Activated T-cell treated with anti-CD3 and anti-CD28 coated beads, Interleukin-2, amount 50 U/mL, for 4 hours (primary cell): ENCODE data around the gene CRY1. TPM values are rescaled to one million over a fixed set of nuclear protein-coding genes. Genes with fewer than 3 reads are reported as not detected.
A peak's percentile ranks its signal among the peaks of the same experiment; 100 is the strongest.

Experiments
- ATAC-seq, 2 donors: fragments of 200-7000 bp; cut with Tn5 transposase; one replicate each; pipeline ENCODE4 v1.10.0; 2021
- DNase-seq: peaks from one replicate; pipeline ENCODE4 v3.0.0-alpha.2; 2020
- H3K27me3 Mint-ChIP-seq: one replicate; pipeline ENCODE4 v1.8.0; 2021; ENCODE audit warnings: low read depth, mixed read lengths
- H3K36me3 Mint-ChIP-seq: one replicate; pipeline ENCODE4 v1.8.0; 2022; ENCODE audit warnings: mixed read lengths; ENCODE audit not compliant: insufficient read depth
- H3K4me1 Mint-ChIP-seq: one replicate; pipeline ENCODE4 v1.8.0; 2021; ENCODE audit warnings: low read depth, mixed read lengths
- H3K4me3 Mint-ChIP-seq: one replicate; pipeline ENCODE4 v1.8.0; 2021; ENCODE audit warnings: mild to moderate bottlenecking, moderate library complexity, mixed read lengths
- H3K9me3 Mint-ChIP-seq: one replicate; pipeline ENCODE4 v1.8.0; 2021; ENCODE audit warnings: mixed read lengths
- total RNA-seq, 3 donors: library from RNA; stranded (reverse); gene quantifications; one replicate each; pipeline ENCODE4 v1.2.1, GENCODE V29; 2021

The CRY1 gene
- total RNA-seq, result 10 to 100 TPM; 30.5 to 34.4 (median 30.5) TPM

- peaks cover 9% of the 10 kb centered on the region for H3K27me3 Mint-ChIP-seq
- no peak within 1 kb of the TSS for H3K4me3 Mint-ChIP-seq
- peak; percentile 90 for DNase-seq
- H3K9me3 Mint-ChIP-seq, result peaks cover 3% of the 10 kb centered on the region
- peak; percentile 82 to 84 for ATAC-seq
- H3K4me1 Mint-ChIP-seq, result peaks cover 5% of the 10 kb centered on the region
- no peaks in the 10 kb centered on the region for H3K36me3 Mint-ChIP-seq
Observed at GRCh38 chr12:107093417-107094182, at the start of gene CRY1. CRY1 (minus strand) TSS chr12:107093549; CDS start chr12:107092961, 588 bp downstream.

GRCh38 chr12:107139787-107140186, 46.4 kb upstream of the CRY1 start:
- no peaks in the 10 kb centered on the region for H3K36me3 Mint-ChIP-seq
- ATAC-seq (no peak), DNase-seq (no peak)
- no peaks in the 10 kb centered on the region for H3K9me3 Mint-ChIP-seq
- H3K27me3 Mint-ChIP-seq, result no peaks in the 10 kb centered on the region
- no peak overlapping the region for H3K4me3 Mint-ChIP-seq
- H3K4me1 Mint-ChIP-seq, result no peaks in the 10 kb centered on the region

GRCh38 chr12:107138990-107139389, 45.6 kb upstream of the CRY1 start:
- Mint-ChIP-seq H3K4me3 (no peak overlapping the region), H3K9me3 (no peaks in the 10 kb centered on the region), H3K27me3 (no peaks in the 10 kb centered on the region), H3K4me1 (no peaks in the 10 kb centered on the region), H3K36me3 (no peaks in the 10 kb centered on the region)
- DNase-seq (no peak), ATAC-seq (no peak)

- H3K4me1 Mint-ChIP-seq, result no peaks in the 10 kb centered on the region
- no peak for ATAC-seq
- H3K27me3 Mint-ChIP-seq, result no peaks in the 10 kb centered on the region
- H3K4me3 Mint-ChIP-seq, result no peak overlapping the region
- DNase-seq, result no peak
- H3K9me3 Mint-ChIP-seq, result no peaks in the 10 kb centered on the region
- H3K36me3 Mint-ChIP-seq, result no peaks in the 10 kb centered on the region
Observed at GRCh38 chr12:107135177-107135576, 41.8 kb upstream of the CRY1 start.

- H3K4me1 Mint-ChIP-seq, result no peaks in the 10 kb centered on the region
- no peaks in the 10 kb centered on the region for H3K36me3 Mint-ChIP-seq
- H3K27me3 Mint-ChIP-seq, result no peaks in the 10 kb centered on the region
- ATAC-seq (peak; percentile 71 to 78), DNase-seq (peak; percentile 6)
- H3K4me3 Mint-ChIP-seq, result no peak overlapping the region
- no peaks in the 10 kb centered on the region for H3K9me3 Mint-ChIP-seq
Observed at GRCh38 chr12:107134558-107134957, 41.2 kb upstream of the CRY1 start.

- no peak overlapping the region for H3K4me3 Mint-ChIP-seq
- no peaks in the 10 kb centered on the region for H3K4me1 Mint-ChIP-seq
- H3K27me3 Mint-ChIP-seq, result no peaks in the 10 kb centered on the region
- ATAC-seq (no peak), DNase-seq (no peak)
- no peaks in the 10 kb centered on the region for H3K9me3 Mint-ChIP-seq
- no peaks in the 10 kb centered on the region for H3K36me3 Mint-ChIP-seq
Observed at GRCh38 chr12:107133462-107133861, 40.1 kb upstream of the CRY1 start.

- ATAC-seq, result peak in 1 of 2 donors; percentile 38
- Mint-ChIP-seq H3K9me3 (no peaks in the 10 kb centered on the region), H3K36me3 (no peaks in the 10 kb centered on the region), H3K4me3 (no peak overlapping the region), H3K4me1 (no peaks in the 10 kb centered on the region), H3K27me3 (no peaks in the 10 kb centered on the region)
- DNase-seq, result no peak
Observed at GRCh38 chr12:107131832-107132616, 38.7 kb upstream of the CRY1 start.

GRCh38 chr12:107130830-107131611, 37.7 kb upstream of the CRY1 start:
- no peaks in the 10 kb centered on the region for H3K27me3 Mint-ChIP-seq
- H3K4me1 Mint-ChIP-seq, result no peaks in the 10 kb centered on the region
- no peaks in the 10 kb centered on the region for H3K9me3 Mint-ChIP-seq
- H3K4me3 Mint-ChIP-seq, result no peak overlapping the region
- no peak for ATAC-seq
- no peak for DNase-seq
- H3K36me3 Mint-ChIP-seq, result no peaks in the 10 kb centered on the region

GRCh38 chr12:107129315-107129930, 36.1 kb upstream of the CRY1 start:
- Mint-ChIP-seq H3K9me3 (no peaks in the 10 kb centered on the region), H3K36me3 (no peaks in the 10 kb centered on the region), H3K27me3 (peaks cover 2% of the 10 kb centered on the region), H3K4me3 (no peak overlapping the region), H3K4me1 (no peaks in the 10 kb centered on the region)
- DNase-seq, result no peak
- ATAC-seq, result no peak

- H3K4me3 Mint-ChIP-seq, result no peak overlapping the region
- DNase-seq, result no peak
- no peak for ATAC-seq
- no peaks in the 10 kb centered on the region for H3K9me3 Mint-ChIP-seq
- H3K4me1 Mint-ChIP-seq, result no peaks in the 10 kb centered on the region
- H3K27me3 Mint-ChIP-seq, result peaks cover 9% of the 10 kb centered on the region
- no peaks in the 10 kb centered on the region for H3K36me3 Mint-ChIP-seq
Observed at GRCh38 chr12:107127482-107128430, 34.4 kb upstream of the CRY1 start.

- ATAC-seq (no peak), DNase-seq (no peak)
- Mint-ChIP-seq H3K4me1 (no peaks in the 10 kb centered on the region), H3K27me3 (peaks cover 17% of the 10 kb centered on the region), H3K36me3 (no peaks in the 10 kb centered on the region), H3K9me3 (no peaks in the 10 kb centered on the region), H3K4me3 (no peak overlapping the region)
Observed at GRCh38 chr12:107126796-107127481, 33.6 kb upstream of the CRY1 start.

GRCh38 chr12:107125833-107126232, 32.5 kb upstream of the CRY1 start:
- Mint-ChIP-seq H3K4me1 (no peaks in the 10 kb centered on the region), H3K9me3 (no peaks in the 10 kb centered on the region)

More at GRCh38 chr12:107125833-107126232, 32.5 kb upstream of the CRY1 start:
- no peak for DNase-seq
- Mint-ChIP-seq H3K4me3 (no peak overlapping the region), H3K27me3 (peaks cover 22% of the 10 kb centered on the region), H3K36me3 (no peaks in the 10 kb centered on the region)
- no peak for ATAC-seq
